Transverse colon (tissue), 3 donors: Measurements from ENCODE around the gene BAIAP2L2.

Experiments
- CTCF ChIP-seq, 5 experiments: fragments of 200-600 bp in 3 of 5; fragments of 450-650 bp in 2 of 5; sonication (generic) in 3 of 5; IDR thresholded peaks; 1 replicate in 2 of 5; 2 replicates in 3 of 5; pipeline ENCODE4 v1.5.1; 2016 to 2017; ENCODE audit warnings: antibody characterized with exemption in 5 of 5, inconsistent platforms in 3 of 5, mild to moderate bottlenecking in 2 of 5, moderate library complexity in 1 of 5
- EP300 ChIP-seq: sonication (generic); formaldehyde crosslinking; IDR thresholded peaks from one replicate; pipeline ENCODE4 v1.6.1; 2017; ENCODE audit warnings: antibody characterized with exemption, low read depth

- TF ChIP-seq CTCF (IDR thresholded peaks at IDR 0.05) = no peak
- TF ChIP-seq EP300 = no peak
Observed at GRCh38 chr22:38125751-38126201, 15.3 kb upstream of the BAIAP2L2 start.
